CD4-positive, alpha-beta memory T cell (primary cell): ENCODE measurements around the gene MRPL17. TPM values are rescaled to one million over a fixed set of nuclear protein-coding genes. Genes with fewer than 3 reads are reported as not detected.
A peak's percentile ranks its signal among the peaks of the same experiment; 100 is the strongest.

Experiments used
- CTCF ChIA-PET: fragments of 350-600 bp; sonication (Branson Sonifier 250); formaldehyde crosslinking; loops from one replicate; lab custom pipeline; 2021; ENCODE audit warnings: inconsistent platforms; ENCODE audit not compliant: partially characterized antibody; lab: Charles Lee
- POLR2A ChIA-PET: fragments of 350-600 bp; sonication (Branson Sonifier 250); formaldehyde crosslinking; loops from one replicate; lab custom pipeline; 2021; ENCODE audit not compliant: partially characterized antibody; lab: Charles Lee
- DNase-seq, 5 donors: peaks; one replicate each; pipeline versions ENCODE4 v3.0.0 to v3.0.0-alpha.2; 2020 to 2022; ENCODE audit warnings: mixed read lengths in 1 of 5
- H3K27ac ChIP-seq: one replicate; pipeline ENCODE4 v1.7.0; 2013; ENCODE audit warnings: low read depth, low read length
- H3K27me3 ChIP-seq: 2 replicates; pipeline ENCODE4 v1.7.0; 2013; ENCODE audit warnings: mild to moderate bottlenecking, low read length, moderate library complexity; ENCODE audit not compliant: insufficient read depth
- H3K36me3 ChIP-seq: 2 replicates; pipeline ENCODE4 v1.7.0; 2013; ENCODE audit warnings: mild to moderate bottlenecking, low read length, moderate library complexity; ENCODE audit not compliant: insufficient read depth
- H3K4me1 ChIP-seq: 2 replicates; pipeline ENCODE4 v1.7.0; 2013; ENCODE audit warnings: mild to moderate bottlenecking, low read length, moderate library complexity; ENCODE audit not compliant: insufficient read depth
- H3K4me3 ChIP-seq, 2 donors: one replicate each; pipeline ENCODE4 v1.7.0; 2013; ENCODE audit warnings: low read length in 2 of 2, mild to moderate bottlenecking in 1 of 2
- H3K9me3 ChIP-seq, 2 donors: one replicate each; pipeline ENCODE4 v1.7.0; 2013; ENCODE audit warnings: low read length in 2 of 2, control low read depth in 1 of 2; ENCODE audit not compliant: control insufficient read depth in 1 of 2
- H3K27ac Mint-ChIP-seq, 7 donors: one replicate each; pipeline ENCODE4 v1.8.0; 2020 to 2021; ENCODE audit warnings: mixed read lengths in 7 of 7, mild to moderate bottlenecking in 6 of 7, inconsistent platforms in 3 of 7, moderate library complexity in 3 of 7
- H3K27me3 Mint-ChIP-seq, 2 donors: one replicate each; pipeline ENCODE4 v1.8.0; 2020 to 2021; ENCODE audit warnings: mixed read lengths in 2 of 2
- H3K36me3 Mint-ChIP-seq, 2 donors: one replicate each; pipeline ENCODE4 v1.8.0; 2020 to 2021; ENCODE audit warnings: mixed read lengths in 2 of 2, inconsistent platforms in 1 of 2, mild to moderate bottlenecking in 1 of 2
- H3K4me1 Mint-ChIP-seq, 4 donors: one replicate each; pipeline ENCODE4 v1.8.0; 2020 to 2021; ENCODE audit warnings: mixed read lengths in 4 of 4, mild to moderate bottlenecking in 1 of 4
- H3K4me3 Mint-ChIP-seq, 8 donors: one replicate each; pipeline ENCODE4 v1.8.0; 2020 to 2021; ENCODE audit warnings: mixed read lengths in 8 of 8, mild to moderate bottlenecking in 7 of 8, moderate library complexity in 6 of 8, inconsistent platforms in 3 of 8
- H3K9me3 Mint-ChIP-seq, 8 donors: one replicate each; pipeline ENCODE4 v1.8.0; 2020 to 2021; ENCODE audit warnings: mixed read lengths in 8 of 8, mild to moderate bottlenecking in 5 of 8, inconsistent platforms in 3 of 8, moderate library complexity in 1 of 8
- intact Hi-C: fragments of 100-400 bp; cut with micrococcal nuclease; formaldehyde crosslinking; loops from one replicate; pipeline ENCODE4 v1.15.1; 2023
- polyA plus RNA-seq, 2 donors: library from polyadenylated mRNA; unstranded; fragments of 300-500 nt; fragmentation: Illumina TruSeq; gene quantifications; one replicate each; pipeline ENCODE4 v1.2.3, GENCODE V29; 2021
- total RNA-seq, 2 experiments: library from RNA; stranded (reverse); gene quantifications; one replicate each; pipeline ENCODE4 v1.2.3, GENCODE V29; 2021

MRPL17 gene
- total and polyA plus RNA-seq, 4 experiments from 2014 or later = 12.7 to 42.6 (median 35.1) TPM

DNA sequence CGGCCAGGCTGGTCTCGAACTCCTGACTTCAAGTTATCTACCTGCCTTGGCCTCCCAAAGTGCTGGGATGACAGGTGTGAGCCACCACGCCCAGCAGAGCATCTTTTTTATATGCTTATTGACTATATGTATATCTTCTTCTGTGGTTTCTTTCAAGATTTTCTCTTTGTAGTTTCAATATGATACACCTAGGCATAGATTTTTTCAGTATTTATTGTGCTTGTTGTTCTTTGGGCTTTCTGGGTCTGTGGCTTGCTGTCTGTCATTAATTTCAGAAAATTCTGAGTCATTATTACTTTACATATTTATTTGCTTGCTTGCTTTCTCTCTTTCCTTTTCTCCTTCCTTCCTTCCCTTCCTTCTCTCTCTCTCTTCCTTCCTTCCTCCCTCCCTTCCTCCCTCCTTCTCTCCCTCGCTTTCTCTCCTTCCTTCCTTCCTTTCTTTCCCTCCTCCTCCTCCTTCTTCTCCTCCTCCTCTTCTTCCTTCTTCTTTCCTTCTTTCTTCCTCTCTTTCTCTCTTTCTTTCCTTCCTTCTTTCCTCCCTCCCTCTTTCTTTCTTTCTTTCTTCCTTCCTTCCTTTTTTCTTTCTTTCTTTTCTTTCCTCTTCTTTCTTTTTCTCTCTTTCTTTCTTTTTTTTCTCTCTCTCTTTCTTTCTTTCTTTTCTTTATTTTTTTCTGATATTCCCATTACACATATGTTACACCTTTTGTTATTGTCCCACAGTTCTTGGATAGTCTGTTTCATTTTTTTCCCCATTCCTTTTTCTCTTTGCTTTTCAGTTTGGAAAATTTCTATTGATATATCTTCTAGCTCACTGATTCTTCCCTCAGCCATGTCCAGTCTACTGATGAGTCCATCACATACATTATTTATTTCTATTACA, 16.6 kb downstream of the MRPL17 start:
- DNase-seq = no peak
- Mint-ChIP-seq H3K4me3 (peak overlapping the region in 3 of 8 donors; percentile 17 to 45 (median 44)), H3K4me1 (peaks cover 35 to 74% (median 43%) of the 10 kb centered on the region in 4 donors), H3K9me3 (peaks cover 0 to 3% (median 0%) of the 10 kb centered on the region in 8 donors), H3K36me3 (no peaks in the 10 kb centered on the region), H3K27ac (peak overlapping the region; percentile 25 to 78 (median 66)), H3K27me3 (no peaks in the 10 kb centered on the region)
- Histone ChIP-seq H3K27ac (no peak overlapping the region), H3K4me1 (peaks cover 46% of the 10 kb centered on the region), H3K4me3 (no peak overlapping the region), H3K36me3 (no peaks in the 10 kb centered on the region), H3K9me3 (no peaks in the 10 kb centered on the region), H3K27me3 (no peaks in the 10 kb centered on the region)
- ChIA-PET CTCF (interaction anchor here (0.8 to 3.2 kb wide), 14 partner anchors 9 to 136 kb away, joined by 3 to 40 read pairs (median 10); partner anchors contain the start of genes ILK, MRPL17, RRP8 and TAF10), POLR2A (interaction anchor here (0.8 to 4.2 kb wide), 10 partner anchors 13 to 287 kb away, joined by 3 to 49 read pairs (median 5); partner anchors contain the start of genes TAF10 and TPP1)
- intact Hi-C loops = loop anchor here (1.0 to 2.0 kb wide), 5 partner anchors 16 to 135 kb away; partner anchors contain the start of genes MRPL17 and TPP1

DNA sequence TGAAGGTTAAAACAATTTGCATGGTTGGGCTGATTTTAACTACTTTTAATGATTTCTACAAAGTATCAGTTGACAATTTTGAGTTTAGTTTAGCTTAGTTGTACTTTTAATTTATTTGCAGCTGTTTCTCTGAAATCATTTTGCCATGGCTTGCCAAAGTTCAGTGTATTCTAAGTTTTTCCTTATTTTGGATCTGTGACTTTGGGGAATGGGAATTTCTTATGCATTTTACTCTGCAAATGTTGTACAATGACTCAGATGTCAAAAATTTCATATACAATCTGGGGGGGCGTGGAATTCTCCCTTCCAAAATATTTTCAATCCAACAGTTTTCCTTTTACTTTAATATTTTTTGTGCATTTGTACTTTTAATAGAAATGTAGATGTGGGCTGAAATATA, 18.6 kb downstream of the MRPL17 start:
- Mint-ChIP-seq H3K4me1 (peaks cover 19 to 54% (median 25%) of the 10 kb centered on the region in 4 donors), H3K27ac (no peak overlapping the region), H3K4me3 (no peak overlapping the region), H3K36me3 (no peaks in the 10 kb centered on the region), H3K9me3 (no peaks in the 10 kb centered on the region), H3K27me3 (no peaks in the 10 kb centered on the region)
- Histone ChIP-seq H3K27ac (no peak overlapping the region), H3K9me3 (no peaks in the 10 kb centered on the region), H3K4me3 (no peak overlapping the region), H3K27me3 (no peaks in the 10 kb centered on the region), H3K36me3 (no peaks in the 10 kb centered on the region), H3K4me1 (peaks cover 26% of the 10 kb centered on the region)
- CTCF ChIA-PET = interaction anchor here (1.0 to 1.2 kb wide), 3 partner anchors 15 to 60 kb away, joined by 3 to 6 read pairs (median 3); no protein-coding TSS in a partner anchor
- POLR2A ChIA-PET = interaction anchor here (1.6 kb wide), 1 partner anchor 53 kb away, joined by 3 read pairs; the partner anchor contains the start of gene TAF10
- no peak for DNase-seq
- intact Hi-C loops = no loop called here

DNA sequence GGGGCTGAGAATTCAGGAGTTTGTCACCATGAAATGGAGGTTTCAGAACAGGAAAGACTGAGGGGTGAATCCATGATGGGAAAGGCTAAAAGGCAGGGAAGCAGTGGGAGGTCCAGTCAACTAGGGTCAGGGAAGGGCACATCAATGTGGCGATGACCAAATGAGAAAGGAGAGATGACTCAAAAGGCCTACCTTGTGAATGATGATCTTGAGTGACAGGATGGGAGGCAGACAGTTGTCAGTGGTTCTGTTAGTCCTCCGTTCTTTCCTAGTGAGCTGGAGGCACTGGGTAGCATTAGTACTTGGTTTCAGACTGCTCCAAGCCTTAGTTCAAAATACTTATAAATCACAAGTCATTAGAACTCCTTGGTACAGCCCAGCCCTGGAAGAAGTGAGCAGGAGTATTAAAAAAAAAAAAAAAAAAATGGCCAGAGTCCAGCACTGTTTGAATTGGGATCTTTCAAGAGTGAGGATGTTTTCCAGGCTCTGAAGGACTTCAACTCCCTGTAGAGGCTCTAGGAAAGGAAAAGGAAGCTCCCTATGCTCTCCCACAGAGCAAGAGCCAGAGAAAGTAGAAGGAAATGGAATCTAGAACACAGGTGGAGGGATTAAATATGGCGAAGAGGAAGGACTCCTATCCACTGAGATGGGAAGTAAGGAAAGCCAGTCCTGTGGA, 19.2 kb downstream of the MRPL17 start:
- Mint-ChIP-seq H3K9me3 (no peaks in the 10 kb centered on the region), H3K4me3 (no peak overlapping the region), H3K27me3 (no peaks in the 10 kb centered on the region), H3K27ac (peak overlapping the region in 6 of 7 donors; percentile 33 to 93 (median 54)), H3K36me3 (no peaks in the 10 kb centered on the region), H3K4me1 (peaks cover 17 to 48% (median 24%) of the 10 kb centered on the region in 4 donors)
- Histone ChIP-seq H3K27ac (no peak overlapping the region), H3K4me3 (no peak overlapping the region), H3K9me3 (no peaks in the 10 kb centered on the region), H3K27me3 (no peaks in the 10 kb centered on the region), H3K4me1 (peaks cover 20% of the 10 kb centered on the region), H3K36me3 (no peaks in the 10 kb centered on the region)
- intact Hi-C loops = no loop called here
- ChIA-PET CTCF (interaction anchor here (1.0 to 1.2 kb wide), 2 partner anchors 46 to 60 kb away, joined by 3 to 6 read pairs; no protein-coding TSS in a partner anchor), POLR2A (interaction anchor here (1.6 kb wide), 1 partner anchor 52 kb away, joined by 3 read pairs; the partner anchor contains the start of gene TAF10)
- DNase-seq = no peak

DNA sequence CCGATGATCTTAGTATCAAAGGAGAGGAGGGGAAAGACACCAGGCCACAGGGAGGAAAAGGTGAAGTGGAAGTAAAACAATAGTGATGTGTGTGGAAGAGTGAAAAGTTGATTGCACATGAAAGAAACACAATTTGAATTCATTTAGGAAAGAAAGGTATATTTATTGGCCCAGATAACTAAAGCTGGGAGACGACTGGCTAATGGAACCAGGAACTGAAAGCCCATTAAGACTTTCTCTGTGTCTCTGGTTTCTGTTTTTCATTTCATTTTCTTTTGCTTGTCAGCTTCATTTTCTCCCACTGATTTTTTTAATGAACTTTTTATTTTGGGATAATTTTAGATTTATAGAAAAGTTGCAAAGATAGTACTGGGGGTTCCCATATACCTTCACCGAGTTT, 22.4 kb downstream of the MRPL17 start:
- Histone ChIP-seq H3K4me1 (peaks cover 4% of the 10 kb centered on the region), H3K27me3 (peaks cover 7% of the 10 kb centered on the region), H3K36me3 (no peaks in the 10 kb centered on the region), H3K9me3 (no peaks in the 10 kb centered on the region), H3K27ac (no peak overlapping the region), H3K4me3 (no peak overlapping the region)
- H3K4me3 Mint-ChIP-seq = no peak overlapping the region
- CTCF ChIA-PET = interaction anchor here (0.7 to 3.2 kb wide), 3 partner anchors 13 to 42 kb away, joined by 3 to 14 read pairs (median 6); partner anchors contain the start of gene TPP1
- no peaks in the 10 kb centered on the region for H3K36me3 Mint-ChIP-seq
- no peak overlapping the region for H3K27ac Mint-ChIP-seq
- POLR2A ChIA-PET = interaction anchor here (1.1 kb wide), 1 partner anchor 42 kb away, joined by 3 read pairs; no protein-coding TSS in a partner anchor
- no peaks in the 10 kb centered on the region for H3K9me3 Mint-ChIP-seq
- DNase-seq = no peak
- intact Hi-C loops = no loop called here
- H3K4me1 Mint-ChIP-seq = peaks cover 5 to 19% (median 9%) of the 10 kb centered on the region in 4 donors
- H3K27me3 Mint-ChIP-seq = peaks cover 0 to 2% of the 10 kb centered on the region in 2 donors

DNA sequence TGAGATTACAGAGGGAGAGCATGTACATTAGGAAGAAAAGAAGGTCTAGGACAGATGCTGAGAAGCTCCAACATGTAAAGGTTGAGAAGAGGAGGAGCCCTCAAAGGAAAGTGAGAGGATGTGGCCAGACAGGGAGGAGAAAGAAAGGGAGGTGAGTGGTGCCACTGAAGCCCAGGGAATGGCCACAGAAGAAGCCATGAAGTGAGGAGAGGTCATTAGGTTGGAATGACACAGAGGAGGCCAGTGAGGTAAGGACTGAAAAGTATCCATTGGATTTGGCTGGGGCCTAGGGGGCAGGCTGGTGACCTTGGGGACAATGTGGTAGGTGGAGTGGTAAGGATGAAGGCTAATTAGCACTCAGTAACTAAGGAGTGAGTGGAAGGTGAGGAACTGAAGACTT, 24.5 kb downstream of the MRPL17 start:
- Histone ChIP-seq H3K4me3 (no peak overlapping the region), H3K4me1 (peaks cover 15% of the 10 kb centered on the region), H3K27me3 (peaks cover 7% of the 10 kb centered on the region), H3K27ac (no peak overlapping the region), H3K36me3 (no peaks in the 10 kb centered on the region), H3K9me3 (no peaks in the 10 kb centered on the region)
- H3K36me3 Mint-ChIP-seq = no peaks in the 10 kb centered on the region
- intact Hi-C loops = no loop called here
- ChIA-PET POLR2A (interaction anchor here (1.2 to 4.6 kb wide), 4 partner anchors 9 to 47 kb away, joined by 3 to 21 read pairs (median 6); partner anchors contain the start of genes MRPL17, TAF10 and TPP1), CTCF (interaction anchor here (1.0 to 3.8 kb wide), 8 partner anchors 9 to 153 kb away, joined by 3 to 19 read pairs (median 10); partner anchors contain the start of genes MRPL17 and TPP1)
- H3K9me3 Mint-ChIP-seq = no peaks in the 10 kb centered on the region
- H3K4me3 Mint-ChIP-seq = no peak overlapping the region
- H3K4me1 Mint-ChIP-seq = peaks cover 4 to 11% (median 6%) of the 10 kb centered on the region in 4 donors
- H3K27me3 Mint-ChIP-seq = peaks cover 0 to 2% of the 10 kb centered on the region in 2 donors
- no peak for DNase-seq
- H3K27ac Mint-ChIP-seq = no peak overlapping the region

DNA sequence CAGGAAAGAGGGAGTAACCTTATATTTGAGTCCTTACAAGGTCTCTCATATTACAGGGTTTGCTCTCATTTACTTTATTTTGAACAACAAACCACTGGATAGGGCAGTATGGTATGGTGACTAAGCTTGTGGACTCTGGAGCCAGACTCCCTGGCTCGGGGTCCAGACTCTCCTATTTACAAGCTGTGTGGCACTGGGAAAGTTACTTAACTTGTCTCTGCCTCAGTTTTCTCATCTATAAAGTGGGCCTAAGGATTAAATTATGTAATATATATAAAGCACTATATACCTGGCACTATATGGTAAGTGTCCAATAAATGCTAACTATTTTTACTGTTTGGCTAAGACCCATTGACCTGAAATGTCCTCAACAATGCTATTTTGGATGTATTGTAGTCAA, 25.8 kb downstream of the MRPL17 start:
- DNase-seq = no peak
- peaks cover 7% of the 10 kb centered on the region for H3K27me3 ChIP-seq
- Mint-ChIP-seq H3K36me3 (no peaks in the 10 kb centered on the region), H3K4me3 (peak overlapping the region; percentile 9 to 78 (median 70)), H3K9me3 (no peaks in the 10 kb centered on the region), H3K27me3 (peaks cover 0 to 2% of the 10 kb centered on the region in 2 donors), H3K4me1 (peaks cover 0 to 8% (median 1%) of the 10 kb centered on the region in 4 donors), H3K27ac (peak overlapping the region in 4 of 7 donors; percentile 7 to 43 (median 32))
- H3K27ac ChIP-seq = no peak overlapping the region
- CTCF ChIA-PET = interaction anchor here (1.5 to 3.8 kb wide), 5 partner anchors 11 to 53 kb away, joined by 6 to 19 read pairs (median 13); partner anchors contain the start of genes ILK, MRPL17 and TPP1
- H3K36me3 ChIP-seq = no peaks in the 10 kb centered on the region
- H3K4me1 ChIP-seq = peaks cover 25% of the 10 kb centered on the region
- intact Hi-C loops = no loop called here
- H3K4me3 ChIP-seq = no peak overlapping the region
- H3K9me3 ChIP-seq = no peaks in the 10 kb centered on the region
- POLR2A ChIA-PET = interaction anchor here (1.2 to 4.6 kb wide), 4 partner anchors 20 to 53 kb away, joined by 3 to 21 read pairs (median 8); partner anchors contain the start of genes ILK, RRP8, TAF10 and TPP1
